Type B pancreatic cell (in vitro differentiated cells): ENCODE measurements around the gene HAUS5. TPM values are rescaled to one million over a fixed set of nuclear protein-coding genes. Genes with fewer than 3 reads are reported as not detected.

ENCODE experiments used
- DNase-seq: peaks from one replicate; pipeline ENCODE4 v3.0.0; 2021; ENCODE audit warnings: mixed read lengths; ENCODE audit not compliant: unreplicated experiment; ENCODE audit errors: extremely low spot score
- H3K27ac Mint-ChIP-seq: 2 replicates; pipeline ENCODE4 v1.8.0; 2021; ENCODE audit warnings: mild to moderate bottlenecking, mixed read lengths
- H3K27me3 Mint-ChIP-seq: 2 replicates; pipeline ENCODE4 v1.8.0; 2021; ENCODE audit warnings: mixed read lengths
- H3K36me3 Mint-ChIP-seq: 2 replicates; pipeline ENCODE4 v1.8.0; 2021; ENCODE audit warnings: mixed read lengths
- H3K4me1 Mint-ChIP-seq: one replicate; pipeline ENCODE4 v1.8.0; 2021; ENCODE audit warnings: mixed read lengths; ENCODE audit not compliant: unreplicated experiment
- H3K4me3 Mint-ChIP-seq: 2 replicates; pipeline ENCODE4 v1.8.0; 2021; ENCODE audit warnings: mild to moderate bottlenecking, mixed read lengths
- H3K9me3 Mint-ChIP-seq: 2 replicates; pipeline ENCODE4 v1.8.0; 2021; ENCODE audit warnings: mixed read lengths
- CTCF ChIP-seq: fragments of 200-600 bp; sonication (generic); conservative IDR thresholded peaks from 2 replicates; pipeline ENCODE4 v1.5.0; 2021; ENCODE audit warnings: antibody characterized with exemption, mild to moderate bottlenecking
- total RNA-seq: library from RNA; stranded (reverse); gene quantifications from 2 replicates; pipeline ENCODE4 v1.2.1, GENCODE V29; 2021; ENCODE audit warnings: low replicate concordance

The HAUS5 gene
- total RNA-seq, 1 donor from 2014 or later: 42.6 TPM

GRCh38 chr19:35612224-35612558, 344 bp upstream of the HAUS5 start:
- Mint-ChIP-seq H3K27me3 (no peaks in the 10 kb centered on the region), H3K9me3 (peaks cover 8% of the 10 kb centered on the region), H3K4me1 (peaks cover 5% of the 10 kb centered on the region), H3K4me3 (peak overlapping the region; percentile 92), H3K27ac (peak overlapping the region; percentile 90), H3K36me3 (no peaks in the 10 kb centered on the region)
- TF ChIP-seq CTCF: peak; percentile 20
- DNase-seq: no peak

GRCh38 chr19:35613574-35613973, 1.0 kb downstream of the HAUS5 start:
- no peak for TF ChIP-seq CTCF
- Mint-ChIP-seq H3K4me1 (peaks cover 5% of the 10 kb centered on the region), H3K36me3 (no peaks in the 10 kb centered on the region), H3K27me3 (no peaks in the 10 kb centered on the region), H3K9me3 (no peaks in the 10 kb centered on the region), H3K4me3 (peak overlapping the region; percentile 92), H3K27ac (no peak overlapping the region)
- DNase-seq: no peak

- no peaks in the 10 kb centered on the region for H3K9me3 Mint-ChIP-seq
- TF ChIP-seq CTCF: no peak
- no peaks in the 10 kb centered on the region for H3K36me3 Mint-ChIP-seq
- no peak overlapping the region for H3K27ac Mint-ChIP-seq
- H3K27me3 Mint-ChIP-seq: no peaks in the 10 kb centered on the region
- no peak for DNase-seq
- no peak overlapping the region for H3K4me3 Mint-ChIP-seq
- peaks cover 5% of the 10 kb centered on the region for H3K4me1 Mint-ChIP-seq
These were observed 2.5 kb downstream of the HAUS5 start for GRCh38 chr19:35615036-35615435.

GRCh38 chr19:35618857-35619256, 6.3 kb downstream of the HAUS5 start:
- H3K4me3 Mint-ChIP-seq: no peak overlapping the region
- no peak overlapping the region for H3K27ac Mint-ChIP-seq
- no peak for TF ChIP-seq CTCF
- no peaks in the 10 kb centered on the region for H3K4me1 Mint-ChIP-seq
- H3K27me3 Mint-ChIP-seq: no peaks in the 10 kb centered on the region
- DNase-seq: no peak
- H3K9me3 Mint-ChIP-seq: no peaks in the 10 kb centered on the region
- H3K36me3 Mint-ChIP-seq: no peaks in the 10 kb centered on the region

DNA sequence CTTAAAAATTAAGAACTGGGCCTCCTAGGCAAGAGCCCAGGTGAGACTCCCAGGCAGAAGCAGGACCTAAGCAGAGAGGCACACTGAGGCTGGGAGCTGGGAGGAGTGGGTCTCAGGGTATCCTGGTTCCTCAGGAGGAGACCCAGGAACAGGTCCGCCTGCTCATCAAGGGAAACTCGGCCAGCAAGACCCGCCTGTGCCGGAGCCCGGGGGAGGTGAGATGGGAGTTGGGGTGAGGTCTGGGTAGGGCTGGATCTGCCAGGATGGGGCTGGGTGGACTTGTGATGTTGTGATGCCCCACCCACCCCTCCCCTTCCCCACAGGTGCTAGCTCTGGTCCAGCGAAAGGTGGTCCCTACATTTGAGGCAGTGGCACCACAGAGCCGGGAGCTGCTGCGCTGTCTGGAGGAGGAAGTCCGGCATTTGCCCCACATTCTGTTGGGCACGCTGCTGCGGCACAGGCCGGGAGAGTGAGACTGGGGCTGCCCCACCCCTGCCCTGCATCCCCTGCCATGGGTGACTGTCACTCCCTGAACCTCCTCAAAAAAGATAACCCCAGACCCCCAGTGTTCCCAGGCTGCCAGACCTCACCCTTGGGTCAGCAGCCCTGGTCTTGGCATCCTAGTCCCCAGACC, 6.9 kb downstream of the HAUS5 start:
- Mint-ChIP-seq H3K4me3 (no peak overlapping the region), H3K36me3 (no peaks in the 10 kb centered on the region), H3K27ac (no peak overlapping the region), H3K9me3 (no peaks in the 10 kb centered on the region), H3K27me3 (no peaks in the 10 kb centered on the region), H3K4me1 (no peaks in the 10 kb centered on the region)
- no peak for DNase-seq
- TF ChIP-seq CTCF: no peak

DNA sequence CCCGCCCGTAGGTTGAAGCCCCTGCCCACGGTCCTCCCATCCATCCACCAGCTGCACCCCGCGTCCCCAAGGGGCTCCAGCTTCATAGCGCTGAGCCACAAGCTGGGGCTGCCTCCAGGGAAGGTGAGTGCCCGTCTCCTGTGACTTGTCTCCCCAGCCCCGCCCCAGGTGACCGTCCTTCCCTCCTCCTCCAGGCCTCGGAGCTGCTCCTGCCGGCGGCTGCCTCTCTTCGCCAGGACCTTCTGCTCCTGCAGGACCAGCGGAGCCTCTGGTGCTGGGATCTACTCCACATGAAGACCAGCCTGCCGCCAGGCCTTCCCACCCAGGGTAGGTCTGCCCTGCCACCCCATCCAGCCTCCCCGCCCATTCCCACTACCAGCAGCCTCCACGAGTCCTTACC, 7.5 kb downstream of the HAUS5 start:
- no peaks in the 10 kb centered on the region for H3K36me3 Mint-ChIP-seq
- no peaks in the 10 kb centered on the region for H3K27me3 Mint-ChIP-seq
- no peak overlapping the region for H3K27ac Mint-ChIP-seq
- no peaks in the 10 kb centered on the region for H3K9me3 Mint-ChIP-seq
- DNase-seq: no peak
- H3K4me3 Mint-ChIP-seq: no peak overlapping the region
- no peak for TF ChIP-seq CTCF
- no peaks in the 10 kb centered on the region for H3K4me1 Mint-ChIP-seq
